ENCODE data around the gene CCDC78. TPM values are rescaled to one million over a fixed set of nuclear protein-coding genes. Genes with fewer than 3 reads are reported as not detected.
A peak's percentile ranks its signal among the peaks of the same experiment; 100 is the strongest.

The CCDC78 gene
- total RNA-seq, 1 experiment from 2014 or later, result 3.5 TPM

- no TSS peak for BruUV-seq (replicated peaks)
- ChIA-PET POLR2A (no interaction called here), CTCF (interaction anchor here (0.7 kb wide), 1 partner anchor 13 kb away, joined by 3 read pairs; no protein-coding TSS in a partner anchor)
- H3K9me3 Mint-ChIP-seq (ENCODE audit: unreplicated experiment), result no peaks in the 10 kb centered on the region
- Histone ChIP-seq H3K4me1 (peaks cover 34% of the 10 kb centered on the region), H3K4me3 (ENCODE audit: low read depth, low read length) (peak overlapping the region; percentile 86), H3K36me3 (ENCODE audit: control insufficient read depth, insufficient read depth, low read length) (0 out of 2 replicates have a peak, but pooled peaks cover 4% of the 10 kb centered on the region), H3K27me3 (replicated peaks; ENCODE audit: control insufficient read depth, insufficient read depth, low read length) (no peaks in the 10 kb centered on the region), H3K9me3 (no peaks in the 10 kb centered on the region)
- H3K27me3 Mint-ChIP-seq (ENCODE audit: insufficient read depth, unreplicated experiment), result no peaks in the 10 kb centered on the region
- peaks cover 7% of the 10 kb centered on the region for H3K4me1 Mint-ChIP-seq (ENCODE audit: low read depth, unreplicated experiment)
- peak overlapping the region; percentile 84 for H3K27ac Mint-ChIP-seq (ENCODE audit: unreplicated experiment)
- TF ChIP-seq CTCF (IDR thresholded peaks at IDR 0.05; ENCODE audit: insufficient read depth in 1 of 2, low read depth in 1 of 2, low read length in 1 of 2, severe bottlenecking in 1 of 2, unreplicated experiment in 1 of 2), result peak; percentile 61 to 80
- intact Hi-C loops (cut with micrococcal nuclease; ENCODE audit: unreplicated experiment), result no loop called here
- DNase-seq, result peak; percentile 70 to 83
- peak overlapping the region; percentile 87 for H3K4me3 Mint-ChIP-seq (ENCODE audit: unreplicated experiment)
- H3K36me3 Mint-ChIP-seq (ENCODE audit: insufficient read depth, unreplicated experiment), result peaks cover 58% of the 10 kb centered on the region
These were observed 40.3 kb downstream of the CCDC78 start for GRCh38 chr16:685967-686366.

GRCh38 chr16:684961-685696, 41.1 kb downstream of the CCDC78 start:
- H3K9me3 ChIP-seq, result no peaks in the 10 kb centered on the region
- H3K36me3 ChIP-seq (ENCODE audit: control insufficient read depth, insufficient read depth, low read length), result 0 out of 2 replicates have a peak, but pooled peaks cover 4% of the 10 kb centered on the region
- no TSS peak for BruUV-seq (replicated peaks)
- H3K4me1 ChIP-seq, result peaks cover 30% of the 10 kb centered on the region
- no peaks in the 10 kb centered on the region for H3K9me3 Mint-ChIP-seq (ENCODE audit: unreplicated experiment)
- DNase-seq, result peak; percentile 72 to 80
- ChIA-PET POLR2A (interaction anchor here (1.1 kb wide), 1 partner anchor 35 kb away, joined by 4 read pairs; no protein-coding TSS in a partner anchor), CTCF (no interaction called here)
- no peak for TF ChIP-seq CTCF (IDR thresholded peaks at IDR 0.05; ENCODE audit: insufficient read depth in 1 of 2, low read depth in 1 of 2, low read length in 1 of 2, severe bottlenecking in 1 of 2, unreplicated experiment in 1 of 2)
- peak overlapping the region; percentile 84 for H3K27ac Mint-ChIP-seq (ENCODE audit: unreplicated experiment)
- peak overlapping the region; percentile 87 for H3K4me3 Mint-ChIP-seq (ENCODE audit: unreplicated experiment)
- H3K4me1 Mint-ChIP-seq (ENCODE audit: low read depth, unreplicated experiment), result peaks cover 3% of the 10 kb centered on the region
- no peaks in the 10 kb centered on the region for H3K27me3 Mint-ChIP-seq (ENCODE audit: insufficient read depth, unreplicated experiment)
- intact Hi-C loops (cut with micrococcal nuclease; ENCODE audit: unreplicated experiment), result no loop called here
- H3K27me3 ChIP-seq (replicated peaks; ENCODE audit: control insufficient read depth, insufficient read depth, low read length), result no peaks in the 10 kb centered on the region
- H3K4me3 ChIP-seq (ENCODE audit: low read depth, low read length), result peak overlapping the region; percentile 86
- peaks cover 60% of the 10 kb centered on the region for H3K36me3 Mint-ChIP-seq (ENCODE audit: insufficient read depth, unreplicated experiment)

GRCh38 chr16:684071-684794, 42.0 kb downstream of the CCDC78 start, which contains the start of gene JMJD8:
Gene JMJD8 (minus strand): TSS chr16:684334. CDS start chr16:684319, 15 bp downstream.
- Mint-ChIP-seq H3K36me3 (ENCODE audit: insufficient read depth, unreplicated experiment) (peaks cover 60% of the 10 kb centered on the region), H3K9me3 (ENCODE audit: unreplicated experiment) (no peaks in the 10 kb centered on the region), H3K27me3 (ENCODE audit: insufficient read depth, unreplicated experiment) (no peaks in the 10 kb centered on the region), H3K4me1 (ENCODE audit: low read depth, unreplicated experiment) (no peaks in the 10 kb centered on the region), H3K4me3 (ENCODE audit: unreplicated experiment) (peak within 1 kb of the TSS; percentile 87), H3K27ac (ENCODE audit: unreplicated experiment) (peak within 1 kb of the TSS; percentile 84)
- no peaks in the 10 kb centered on the region for H3K27me3 ChIP-seq (replicated peaks; ENCODE audit: control insufficient read depth, insufficient read depth, low read length)
- ChIA-PET POLR2A (interaction anchor here (1.1 kb wide), 1 partner anchor 36 kb away, joined by 4 read pairs; no protein-coding TSS in a partner anchor), CTCF (no interaction called here)
- 0 out of 2 replicates have a peak, but pooled peaks cover 4% of the 10 kb centered on the region for H3K36me3 ChIP-seq (ENCODE audit: control insufficient read depth, insufficient read depth, low read length)
- peaks cover 33% of the 10 kb centered on the region for H3K4me1 ChIP-seq
- H3K9me3 ChIP-seq, result no peaks in the 10 kb centered on the region
- intact Hi-C loops (cut with micrococcal nuclease; ENCODE audit: unreplicated experiment), result no loop called here
- no TSS peak for BruUV-seq (replicated peaks)
- peak within 1 kb of the TSS; percentile 86 for H3K4me3 ChIP-seq (ENCODE audit: low read depth, low read length)
- peak; percentile 96 to 97 for DNase-seq
- no peak for TF ChIP-seq CTCF (IDR thresholded peaks at IDR 0.05; ENCODE audit: insufficient read depth in 1 of 2, low read depth in 1 of 2, low read length in 1 of 2, severe bottlenecking in 1 of 2, unreplicated experiment in 1 of 2)

All from Caco-2 (cell line).